ENCODE results near the gene XRN2. TPM values are rescaled to one million over a fixed set of nuclear protein-coding genes. Genes with fewer than 3 reads are reported as not detected.

The XRN2 gene
- polyA plus RNA-seq, 2 of the 4 experiments (the other 2 are of a cell fraction), result 125 to 192 TPM

DNA sequence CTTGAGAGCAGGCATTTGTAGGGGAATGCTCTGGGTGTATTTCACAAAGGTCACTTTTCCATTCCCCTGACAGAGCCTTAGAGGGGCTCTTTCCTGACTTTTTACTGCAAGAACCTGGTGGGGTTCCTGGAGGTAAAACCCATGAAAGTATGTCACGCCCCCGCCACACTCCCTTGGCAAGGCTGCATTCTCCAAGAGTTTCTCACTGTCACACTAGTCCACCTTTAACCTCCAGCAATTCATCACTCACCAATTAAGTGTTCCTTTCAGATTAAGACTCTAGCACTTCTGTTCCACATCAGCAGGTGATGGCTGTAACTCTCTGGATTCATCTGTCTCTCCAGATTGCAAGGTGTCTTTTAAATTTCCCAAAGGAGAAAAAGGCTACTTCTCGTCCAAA lies 126.9 kb downstream of the XRN2 start:
- Histone ChIP-seq H3K9me3 (no peaks in the 10 kb centered on the region), H3K4me3 (no peak overlapping the region), H3K27ac (no peak overlapping the region), H3K4me2 (no peak overlapping the region), H3K4me1 (no peaks in the 10 kb centered on the region)
- CTCF ChIA-PET, result interaction anchor here (0.9 kb wide), 2 partner anchors 194 to 570 kb away, joined by 3 read pairs; no protein-coding TSS in a partner anchor
- no peak for FAIRE-seq
- no peak for DNase-seq (ENCODE audit: low read depth in 1 of 2, low spot score in 1 of 2)
- WGBS (ENCODE audit: missing lambda C conversion rate), result 36% methylated on average over 3 of the region's 3 CpGs
- no peak for ATAC-seq
- TF ChIP-seq ZSCAN20 (CRISPR knock-in tag; IDR thresholded peaks at IDR 0.05) (no peak), ESRRA (IDR thresholded peaks at IDR 0.05; ENCODE audit: borderline replicate concordance, low read length) (no peak), SREBF2 (IDR thresholded peaks at IDR 0.05) (no peak), HDAC2 (IDR thresholded peaks at IDR 0.05) (no peak), CBX2 (IDR thresholded peaks at IDR 0.05; ENCODE audit: borderline replicate concordance, low read depth) (no peak), KDM1A (IDR thresholded peaks at IDR 0.05; ENCODE audit: low read depth) (no peak), CBX8 (IDR thresholded peaks at IDR 0.05) (no peak), EHMT2 (IDR thresholded peaks at IDR 0.05; ENCODE audit: low read depth) (no peak), RCOR1 (IDR thresholded peaks at IDR 0.05; ENCODE audit: low read depth, low read length) (no peak), RAD21 (conservative IDR thresholded peaks at IDR 0.05 in 1 of 2, IDR thresholded peaks at IDR 0.05 in 1 of 2) (no peak), RFX5 (IDR thresholded peaks at IDR 0.05) (no peak), MAFK (IDR thresholded peaks at IDR 0.05; ENCODE audit: partially characterized antibody) (no peak), RNF2 (IDR thresholded peaks at IDR 0.05; ENCODE audit: borderline replicate concordance, low read depth) (no peak)
- TF ChIP-seq, protein P1, sequence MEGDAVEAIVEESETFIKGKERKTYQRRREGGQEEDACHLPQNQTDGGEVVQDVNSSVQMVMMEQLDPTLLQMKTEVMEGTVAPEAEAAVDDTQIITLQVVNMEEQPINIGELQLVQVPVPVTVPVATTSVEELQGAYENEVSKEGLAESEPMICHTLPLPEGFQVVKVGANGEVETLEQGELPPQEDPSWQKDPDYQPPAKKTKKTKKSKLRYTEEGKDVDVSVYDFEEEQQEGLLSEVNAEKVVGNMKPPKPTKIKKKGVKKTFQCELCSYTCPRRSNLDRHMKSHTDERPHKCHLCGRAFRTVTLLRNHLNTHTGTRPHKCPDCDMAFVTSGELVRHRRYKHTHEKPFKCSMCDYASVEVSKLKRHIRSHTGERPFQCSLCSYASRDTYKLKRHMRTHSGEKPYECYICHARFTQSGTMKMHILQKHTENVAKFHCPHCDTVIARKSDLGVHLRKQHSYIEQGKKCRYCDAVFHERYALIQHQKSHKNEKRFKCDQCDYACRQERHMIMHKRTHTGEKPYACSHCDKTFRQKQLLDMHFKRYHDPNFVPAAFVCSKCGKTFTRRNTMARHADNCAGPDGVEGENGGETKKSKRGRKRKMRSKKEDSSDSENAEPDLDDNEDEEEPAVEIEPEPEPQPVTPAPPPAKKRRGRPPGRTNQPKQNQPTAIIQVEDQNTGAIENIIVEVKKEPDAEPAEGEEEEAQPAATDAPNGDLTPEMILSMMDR (IDR thresholded peaks at IDR 0.05), result no peak
- TF ChIP-seq, protein P2, sequence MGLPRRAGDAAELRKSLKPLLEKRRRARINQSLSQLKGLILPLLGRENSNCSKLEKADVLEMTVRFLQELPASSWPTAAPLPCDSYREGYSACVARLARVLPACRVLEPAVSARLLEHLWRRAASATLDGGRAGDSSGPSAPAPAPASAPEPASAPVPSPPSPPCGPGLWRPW (IDR thresholded peaks at IDR 0.05), result no peak
- TF ChIP-seq, protein P3, sequence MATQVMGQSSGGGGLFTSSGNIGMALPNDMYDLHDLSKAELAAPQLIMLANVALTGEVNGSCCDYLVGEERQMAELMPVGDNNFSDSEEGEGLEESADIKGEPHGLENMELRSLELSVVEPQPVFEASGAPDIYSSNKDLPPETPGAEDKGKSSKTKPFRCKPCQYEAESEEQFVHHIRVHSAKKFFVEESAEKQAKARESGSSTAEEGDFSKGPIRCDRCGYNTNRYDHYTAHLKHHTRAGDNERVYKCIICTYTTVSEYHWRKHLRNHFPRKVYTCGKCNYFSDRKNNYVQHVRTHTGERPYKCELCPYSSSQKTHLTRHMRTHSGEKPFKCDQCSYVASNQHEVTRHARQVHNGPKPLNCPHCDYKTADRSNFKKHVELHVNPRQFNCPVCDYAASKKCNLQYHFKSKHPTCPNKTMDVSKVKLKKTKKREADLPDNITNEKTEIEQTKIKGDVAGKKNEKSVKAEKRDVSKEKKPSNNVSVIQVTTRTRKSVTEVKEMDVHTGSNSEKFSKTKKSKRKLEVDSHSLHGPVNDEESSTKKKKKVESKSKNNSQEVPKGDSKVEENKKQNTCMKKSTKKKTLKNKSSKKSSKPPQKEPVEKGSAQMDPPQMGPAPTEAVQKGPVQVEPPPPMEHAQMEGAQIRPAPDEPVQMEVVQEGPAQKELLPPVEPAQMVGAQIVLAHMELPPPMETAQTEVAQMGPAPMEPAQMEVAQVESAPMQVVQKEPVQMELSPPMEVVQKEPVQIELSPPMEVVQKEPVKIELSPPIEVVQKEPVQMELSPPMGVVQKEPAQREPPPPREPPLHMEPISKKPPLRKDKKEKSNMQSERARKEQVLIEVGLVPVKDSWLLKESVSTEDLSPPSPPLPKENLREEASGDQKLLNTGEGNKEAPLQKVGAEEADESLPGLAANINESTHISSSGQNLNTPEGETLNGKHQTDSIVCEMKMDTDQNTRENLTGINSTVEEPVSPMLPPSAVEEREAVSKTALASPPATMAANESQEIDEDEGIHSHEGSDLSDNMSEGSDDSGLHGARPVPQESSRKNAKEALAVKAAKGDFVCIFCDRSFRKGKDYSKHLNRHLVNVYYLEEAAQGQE (IDR thresholded peaks at IDR 0.05), result no peak
- POLR2A ChIA-PET, result no interaction called here

DNA sequence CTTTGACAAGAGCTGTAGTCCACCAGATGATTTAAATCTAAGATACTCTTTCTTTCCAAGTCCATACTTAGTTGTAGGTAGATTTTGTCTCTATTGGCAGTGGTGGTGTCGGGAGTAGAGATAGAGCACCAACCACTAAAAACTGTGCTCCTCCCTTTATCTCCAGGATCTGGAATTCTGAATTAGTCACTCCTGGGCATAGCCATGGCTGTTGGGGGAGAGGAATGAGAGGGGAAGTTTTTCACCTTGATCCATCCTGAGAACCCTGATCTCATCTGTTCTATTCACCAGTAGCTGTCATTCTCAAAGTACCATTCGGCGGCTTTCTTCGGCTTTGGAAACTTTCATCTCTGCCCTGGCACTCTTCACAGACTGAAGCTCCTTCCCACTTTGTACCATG lies 129.8 kb downstream of the XRN2 start:
- FAIRE-seq (no peak), ATAC-seq (no peak; a peak in 1 of 6 replicates), DNase-seq (ENCODE audit: low read depth in 1 of 2, low spot score in 1 of 2) (no peak)
- no peak overlapping the region for H3K4me3 ChIP-seq
- TF ChIP-seq ZSCAN20 (CRISPR knock-in tag; IDR thresholded peaks at IDR 0.05), result no peak
- no peak for TF ChIP-seq GATA3 (IDR thresholded peaks at IDR 0.05; ENCODE audit: borderline replicate concordance)
- no peak for TF ChIP-seq RNF2 (IDR thresholded peaks at IDR 0.05; ENCODE audit: borderline replicate concordance, low read depth)
- TF ChIP-seq, protein P1 (IDR thresholded peaks at IDR 0.05), result no peak
- no peak for TF ChIP-seq HOXB13 (CRISPR knock-in tag; IDR thresholded peaks at IDR 0.05; ENCODE audit: low read depth)
- TF ChIP-seq SREBF2 (IDR thresholded peaks at IDR 0.05), result no peak
- TF ChIP-seq, protein P4, sequence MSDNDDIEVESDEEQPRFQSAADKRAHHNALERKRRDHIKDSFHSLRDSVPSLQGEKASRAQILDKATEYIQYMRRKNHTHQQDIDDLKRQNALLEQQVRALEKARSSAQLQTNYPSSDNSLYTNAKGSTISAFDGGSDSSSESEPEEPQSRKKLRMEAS (IDR thresholded peaks at IDR 0.05), result no peak
- no peak for TF ChIP-seq HEYL (CRISPR knock-in tag; IDR thresholded peaks at IDR 0.05)
- TF ChIP-seq FOSL2 (IDR thresholded peaks at IDR 0.05), result no peak
- no peak for TF ChIP-seq FOSL2 (CRISPR knock-in tag; IDR thresholded peaks at IDR 0.05)
- no peak for TF ChIP-seq POLR2AphosphoS2 (conservative IDR thresholded peaks at IDR 0.05; ENCODE audit: low read length)
- no peak overlapping the region for H3K4me2 ChIP-seq
- H3K4me1 ChIP-seq, result 0 out of 3 replicates have a peak, but pooled peaks cover 3% of the 10 kb centered on the region
- H3K9me3 ChIP-seq, result no peaks in the 10 kb centered on the region
- ChIA-PET POLR2A (no interaction called here), CTCF (no interaction called here)
- WGBS (ENCODE audit: missing lambda C conversion rate), result 79% methylated on average over 4 of the region's 4 CpGs
- no peak overlapping the region for H3K27ac ChIP-seq

All from A549 (cell line).